K562 (cell line): ENCODE measurements around the gene WDR45. TPM values are rescaled to one million over a fixed set of nuclear protein-coding genes. Genes with fewer than 3 reads are reported as not detected.

ENCODE experiments used
- BCL6 ChIP-seq: fragments of 250-450 bp; sonication (Bioruptor Pico); IDR thresholded peaks from 2 replicates; pipeline ENCODE4 v1.4.0; 2020
- BRD9 ChIP-seq: fragments of 450-650 bp; IDR thresholded peaks from 2 replicates; pipeline ENCODE4 v1.6.1; 2018; ENCODE audit warnings: low read depth; ENCODE audit not compliant: partially characterized antibody
- CBFA2T3 ChIP-seq: fragments of 450-650 bp; IDR thresholded peaks from 2 replicates; pipeline ENCODE4 v1.6.1; 2017
- CBX2 ChIP-seq: fragments of 200-600 bp; sonication (generic); IDR thresholded peaks from one replicate; pipeline ENCODE4 v1.6.1; 2012; ENCODE audit warnings: mild to moderate bottlenecking, low read length, inconsistent platforms; ENCODE audit not compliant: insufficient read depth, poor library complexity, severe bottlenecking
- CC2D1A ChIP-seq: fragments of 450-650 bp; IDR thresholded peaks from 2 replicates; pipeline ENCODE4 v1.6.1; 2017; ENCODE audit warnings: mild to moderate bottlenecking
- DMBX1 ChIP-seq: fragments of 250-450 bp; sonication (Bioruptor Pico); IDR thresholded peaks from 2 replicates; pipeline ENCODE4 v1.8.0; 2022; ENCODE audit warnings: inconsistent platforms, mild to moderate bottlenecking, moderate library complexity, borderline replicate concordance
- MIER1 ChIP-seq: fragments of 450-650 bp; IDR thresholded peaks from 2 replicates; pipeline ENCODE4 v1.6.1; 2016; ENCODE audit warnings: antibody characterized with exemption, mild to moderate bottlenecking, low read depth
- PHF21A ChIP-seq: fragments of 450-650 bp; IDR thresholded peaks from 2 replicates; pipeline ENCODE4 v1.6.1; 2017; ENCODE audit warnings: low read depth, borderline replicate concordance
- POLR2AphosphoS5 ChIP-seq: IDR thresholded peaks from 2 replicates; pipeline ENCODE4 v1.6.1; 2011; ENCODE audit warnings: mild to moderate bottlenecking, low read depth, low read length, moderate library complexity; ENCODE audit not compliant: control insufficient read depth, insufficient read depth
- SMAD4 ChIP-seq: fragments of 250-450 bp; sonication (Bioruptor Pico); conservative IDR thresholded peaks from 2 replicates; pipeline ENCODE4 v1.8.0; 2021; ENCODE audit warnings: inconsistent platforms, mild to moderate bottlenecking, moderate library complexity
- SMARCE1 ChIP-seq: fragments of 450-650 bp; IDR thresholded peaks from 2 replicates; pipeline ENCODE4 v1.7.1; 2016; ENCODE audit warnings: mild to moderate bottlenecking
- TFAP4 ChIP-seq: sonication (generic); formaldehyde crosslinking; IDR thresholded peaks from 2 replicates; pipeline ENCODE4 v1.8.0; 2022; ENCODE audit warnings: missing genetic modification reagents, mild to moderate bottlenecking, moderate library complexity, borderline replicate concordance
- UBTF ChIP-seq, 2 experiments: IDR thresholded peaks; 2 replicates each; pipeline ENCODE4 v1.6.1; 2012; ENCODE audit warnings: improper control_type of control experiment in 2 of 2, low read depth in 2 of 2, low read length in 2 of 2, borderline replicate concordance in 1 of 2
- YY1 ChIP-seq, 3 experiments: IDR thresholded peaks; 2 replicates each; pipeline ENCODE4 v1.6.1; 2011; ENCODE audit warnings: low read length in 2 of 3, mild to moderate bottlenecking in 2 of 3, moderate library complexity in 2 of 3, borderline replicate concordance in 1 of 3, control low read depth in 1 of 3, low read depth in 1 of 3; ENCODE audit not compliant: insufficient read depth in 3 of 3, insufficient replicate concordance in 2 of 3, control insufficient read depth in 1 of 3, insufficient read length in 1 of 3; ENCODE audit errors: extremely low read depth in 1 of 3
- ZNF445 ChIP-seq: fragments of 250-450 bp; sonication (Bioruptor Pico); IDR thresholded peaks from 2 replicates; pipeline ENCODE4 v1.4.0; 2020; ENCODE audit warnings: low read depth, mild to moderate bottlenecking, moderate library complexity
- ZNF57 ChIP-seq: fragments of 450-650 bp; formaldehyde crosslinking; IDR thresholded peaks from 2 replicates; pipeline ENCODE4 v1.4.0; 2020; ENCODE audit warnings: mild to moderate bottlenecking, moderate library complexity
- ZSCAN32 ChIP-seq: fragments of 450-650 bp; formaldehyde crosslinking; IDR thresholded peaks from 2 replicates; pipeline ENCODE4 v1.4.0; 2020; ENCODE audit warnings: mild to moderate bottlenecking, moderate library complexity
- polyA plus RNA-seq, 8 experiments: library from polyadenylated mRNA; depleted of rRNA in 4 of 8; stranded (reverse) in 5 of 8; unstranded in 3 of 8; fragments of >200 nt; fragmentation: Nextera tagmentation in 2 of 8; fragmentation: Illumina TruSeq in 1 of 8; extraction: Ambion mirVana in 2 of 8; extraction: Trizol in 1 of 8; gene quantifications; 2 replicates each; pipeline versions ENCODE4 v1.2.1 to v1.2.3, GENCODE V29; 2011 to 2014; ENCODE audit warnings: inconsistent platforms in 1 of 8, missing spikeins in 1 of 8
- total RNA-seq, 7 experiments: library from RNA; depleted of rRNA in 6 of 7; stranded (reverse); fragments of >200 nt in 6 of 7; fragmentation: Illumina TruSeq in 2 of 7; extraction: Trizol in 2 of 7; gene quantifications; 2 replicates each; pipeline versions ENCODE4 v1.2.1 to v1.2.3, GENCODE V29; 2011 to 2021; ENCODE audit warnings: low replicate concordance in 1 of 7
- TF ChIP-seq, protein P1 (sequence below): sonication (generic); formaldehyde crosslinking; IDR thresholded peaks from 2 replicates; pipeline ENCODE4 v1.8.0; 2023; ENCODE audit warnings: missing genetic modification reagents, mild to moderate bottlenecking, borderline replicate concordance

Gene WDR45
- total and polyA plus RNA-seq, 9 of the 15 experiments (the other 6 are each of a cell fraction or from before 2014, with no cell fraction given), result 19.4 to 136 (median 59.7) TPM

DNA sequence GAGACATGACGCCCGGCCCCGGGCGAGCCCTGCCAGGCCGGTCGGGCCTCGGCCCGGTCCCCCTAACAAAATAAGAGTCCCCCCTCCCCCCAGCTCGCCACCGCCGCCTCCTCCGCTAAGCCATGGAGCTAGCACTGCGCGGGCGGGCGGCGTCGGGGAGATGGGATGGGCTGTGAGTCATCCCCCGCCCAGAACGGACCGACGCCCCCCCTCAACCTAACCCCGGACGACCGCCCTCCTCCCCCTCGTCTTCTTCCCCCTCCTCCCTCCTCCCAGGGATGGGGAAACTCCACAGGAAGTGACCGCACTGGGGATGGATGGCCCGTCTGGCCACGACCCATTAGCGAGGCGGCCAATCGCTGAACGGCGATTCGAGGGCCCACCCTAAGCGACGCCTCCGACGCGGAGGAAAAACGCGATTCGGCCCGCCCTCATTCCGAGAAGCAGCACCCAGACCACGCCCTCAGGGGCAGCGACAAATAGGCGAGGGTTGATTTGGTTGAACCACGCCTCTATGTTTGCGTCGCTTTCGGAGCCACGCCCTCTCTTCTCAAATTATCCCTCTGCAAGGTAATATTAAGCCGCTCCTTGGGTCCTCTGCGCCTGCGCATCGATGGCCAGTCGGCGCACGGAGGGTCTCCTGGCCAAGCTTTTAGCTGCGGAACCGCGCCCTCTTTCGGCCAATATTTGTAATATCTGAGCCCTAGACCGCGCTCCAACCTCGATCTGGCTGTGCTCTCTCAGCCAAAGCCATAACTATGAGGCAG, 36.3 kb downstream of the WDR45 start, which contains the start of gene TFE3 (continued):
- 0 out of 4 replicates have a peak, but pooled peaks of 1 of the 2 experiments have one; percentile 51 for TF ChIP-seq UBTF (IDR thresholded peaks at IDR 0.05; ENCODE audit: borderline replicate concordance in 1 of 2, low read depth in 2 of 2, low read length in 2 of 2)
- TF ChIP-seq, protein P1, sequence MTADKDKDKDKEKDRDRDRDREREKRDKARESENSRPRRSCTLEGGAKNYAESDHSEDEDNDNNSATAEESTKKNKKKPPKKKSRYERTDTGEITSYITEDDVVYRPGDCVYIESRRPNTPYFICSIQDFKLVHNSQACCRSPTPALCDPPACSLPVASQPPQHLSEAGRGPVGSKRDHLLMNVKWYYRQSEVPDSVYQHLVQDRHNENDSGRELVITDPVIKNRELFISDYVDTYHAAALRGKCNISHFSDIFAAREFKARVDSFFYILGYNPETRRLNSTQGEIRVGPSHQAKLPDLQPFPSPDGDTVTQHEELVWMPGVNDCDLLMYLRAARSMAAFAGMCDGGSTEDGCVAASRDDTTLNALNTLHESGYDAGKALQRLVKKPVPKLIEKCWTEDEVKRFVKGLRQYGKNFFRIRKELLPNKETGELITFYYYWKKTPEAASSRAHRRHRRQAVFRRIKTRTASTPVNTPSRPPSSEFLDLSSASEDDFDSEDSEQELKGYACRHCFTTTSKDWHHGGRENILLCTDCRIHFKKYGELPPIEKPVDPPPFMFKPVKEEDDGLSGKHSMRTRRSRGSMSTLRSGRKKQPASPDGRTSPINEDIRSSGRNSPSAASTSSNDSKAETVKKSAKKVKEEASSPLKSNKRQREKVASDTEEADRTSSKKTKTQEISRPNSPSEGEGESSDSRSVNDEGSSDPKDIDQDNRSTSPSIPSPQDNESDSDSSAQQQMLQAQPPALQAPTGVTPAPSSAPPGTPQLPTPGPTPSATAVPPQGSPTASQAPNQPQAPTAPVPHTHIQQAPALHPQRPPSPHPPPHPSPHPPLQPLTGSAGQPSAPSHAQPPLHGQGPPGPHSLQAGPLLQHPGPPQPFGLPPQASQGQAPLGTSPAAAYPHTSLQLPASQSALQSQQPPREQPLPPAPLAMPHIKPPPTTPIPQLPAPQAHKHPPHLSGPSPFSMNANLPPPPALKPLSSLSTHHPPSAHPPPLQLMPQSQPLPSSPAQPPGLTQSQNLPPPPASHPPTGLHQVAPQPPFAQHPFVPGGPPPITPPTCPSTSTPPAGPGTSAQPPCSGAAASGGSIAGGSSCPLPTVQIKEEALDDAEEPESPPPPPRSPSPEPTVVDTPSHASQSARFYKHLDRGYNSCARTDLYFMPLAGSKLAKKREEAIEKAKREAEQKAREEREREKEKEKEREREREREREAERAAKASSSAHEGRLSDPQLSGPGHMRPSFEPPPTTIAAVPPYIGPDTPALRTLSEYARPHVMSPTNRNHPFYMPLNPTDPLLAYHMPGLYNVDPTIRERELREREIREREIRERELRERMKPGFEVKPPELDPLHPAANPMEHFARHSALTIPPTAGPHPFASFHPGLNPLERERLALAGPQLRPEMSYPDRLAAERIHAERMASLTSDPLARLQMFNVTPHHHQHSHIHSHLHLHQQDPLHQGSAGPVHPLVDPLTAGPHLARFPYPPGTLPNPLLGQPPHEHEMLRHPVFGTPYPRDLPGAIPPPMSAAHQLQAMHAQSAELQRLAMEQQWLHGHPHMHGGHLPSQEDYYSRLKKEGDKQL (CRISPR knock-in tag), result no peak
- TF ChIP-seq YY1 (IDR thresholded peaks at IDR 0.05; ENCODE audit: borderline replicate concordance in 1 of 3, control insufficient read depth in 1 of 3, extremely low read depth in 1 of 3, insufficient read depth in 3 of 3, insufficient read length in 1 of 3, insufficient replicate concordance in 2 of 3, low read depth in 1 of 3, low read length in 2 of 3), result no peak
- no peak for TF ChIP-seq ZNF445 (CRISPR knock-in tag)
- TF ChIP-seq CBFA2T3, result 0 out of 2 replicates have a peak, but pooled peaks have one; percentile 11
- no peak for TF ChIP-seq BRD9
- no peak for TF ChIP-seq CC2D1A
- no peak for TF ChIP-seq CBX2
- no peak for TF ChIP-seq PHF21A
- TF ChIP-seq POLR2AphosphoS5, result 0 out of 2 replicates have a peak, but pooled peaks have one; percentile 20
- TF ChIP-seq BCL6, result no peak
- TF ChIP-seq DMBX1 (CRISPR knock-in tag), result no peak
- no peak for TF ChIP-seq ZSCAN32 (CRISPR knock-in tag)
- no peak for TF ChIP-seq MIER1
- TF ChIP-seq SMARCE1, result peak; percentile 12; the same call in 1 of the 2 replicates
- no peak; the same call in 1 of the 2 replicates for TF ChIP-seq SMAD4 (CRISPR knock-in tag)
- TF ChIP-seq TFAP4 (CRISPR knock-in tag), result peak; percentile 1; the same call in 1 of the 2 replicates
- no peak for TF ChIP-seq ZNF57
